NOMO-1 treated with dmso at 0.1 percent for 144 hours (cell line): ENCODE measurements around the gene PRPF40A.

Source experiments
- DNase-seq: peaks from one replicate; lab custom pipeline; 2025; ENCODE audit not compliant: unreplicated experiment; lab: John Stamatoyannopoulos, UW

Gene PRPF40A

DNA sequence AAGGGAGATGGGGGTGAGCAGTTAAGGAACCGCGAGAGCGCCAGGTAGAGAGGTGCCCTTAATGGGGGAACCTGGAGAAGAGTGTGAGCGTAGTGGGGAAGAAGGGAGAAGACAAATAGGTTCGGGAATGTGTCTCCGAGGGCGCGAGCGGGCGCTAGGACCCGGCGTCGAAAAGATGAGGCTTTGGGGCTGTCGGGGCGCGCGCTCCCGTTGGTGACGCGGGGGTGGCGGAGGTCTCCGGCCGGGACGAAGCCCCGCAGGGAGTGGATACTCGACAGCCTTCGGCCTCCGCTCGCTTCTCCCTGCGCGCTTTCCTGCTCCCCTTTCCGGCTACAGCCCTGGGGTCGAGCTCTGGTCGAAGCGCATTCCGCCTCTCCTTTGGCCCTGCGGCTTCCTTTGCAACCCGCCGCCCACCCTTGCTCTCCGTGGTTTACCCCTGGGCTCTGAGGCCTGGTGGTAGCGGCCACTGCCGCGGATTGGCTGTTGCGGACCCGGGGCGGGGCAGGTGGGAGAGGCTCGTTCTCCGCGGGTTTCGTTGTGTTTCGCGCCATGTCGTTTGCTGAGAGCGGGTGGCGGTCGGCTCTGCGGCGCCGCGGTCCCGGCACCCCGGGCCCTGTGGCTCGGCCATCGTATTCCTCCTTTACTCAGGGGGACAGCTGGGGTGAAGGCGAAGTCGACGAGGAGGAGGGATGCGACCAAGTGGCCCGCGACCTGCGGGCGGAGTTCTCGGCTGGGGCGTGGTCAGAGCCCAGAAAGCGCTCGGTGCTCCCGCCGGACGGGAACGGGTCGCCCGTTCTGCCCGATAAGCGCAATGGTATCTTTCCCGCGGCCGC lies 1.0 kb upstream of the PRPF40A start, which contains the start of gene ARL6IP6:
Gene ARL6IP6 (plus strand): TSS at position 545 of the 833 bp plus-strand sequence. CDS start 5 bp downstream, at position 550.
- peak; percentile 91 for DNase-seq

DNA sequence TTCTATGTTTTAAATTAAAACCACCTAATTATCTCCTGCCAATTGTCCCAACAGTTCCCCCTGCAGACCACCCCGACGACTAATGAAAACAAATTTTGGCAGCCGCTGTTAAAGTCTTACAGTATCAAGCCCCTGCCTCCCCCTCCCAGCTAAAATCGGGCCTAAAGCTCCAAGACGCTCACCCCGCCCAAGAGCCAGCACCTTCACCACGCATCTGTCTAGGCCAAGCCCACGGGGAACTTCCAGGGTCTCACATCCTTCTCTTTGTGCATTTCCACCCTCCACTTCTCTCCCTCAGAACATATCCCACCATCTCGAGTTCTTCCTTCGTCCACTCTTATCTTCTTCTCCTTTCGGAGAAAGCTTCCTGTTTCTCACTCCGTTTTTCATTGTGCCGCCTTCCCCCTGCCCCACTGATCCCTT lies 445 bp downstream of the PRPF40A start:
- peak; percentile 81 for DNase-seq

- no peak for DNase-seq
Observed at GRCh38 chr2:152715854-152716428, 1.3 kb downstream of the PRPF40A start.

- no peak for DNase-seq
Observed at GRCh38 chr2:152715112-152715511, 2.1 kb downstream of the PRPF40A start.

- DNase-seq, result no peak
Observed at GRCh38 chr2:152710713-152711112, 6.5 kb downstream of the PRPF40A start.

GRCh38 chr2:152708742-152709141 lies 8.5 kb downstream of the PRPF40A start:
- no peak for DNase-seq

GRCh38 chr2:152706477-152707021 lies 10.7 kb downstream of the PRPF40A start:
- DNase-seq, result no peak

GRCh38 chr2:152701198-152701597 lies 16.1 kb downstream of the PRPF40A start:
- DNase-seq, result no peak

DNA sequence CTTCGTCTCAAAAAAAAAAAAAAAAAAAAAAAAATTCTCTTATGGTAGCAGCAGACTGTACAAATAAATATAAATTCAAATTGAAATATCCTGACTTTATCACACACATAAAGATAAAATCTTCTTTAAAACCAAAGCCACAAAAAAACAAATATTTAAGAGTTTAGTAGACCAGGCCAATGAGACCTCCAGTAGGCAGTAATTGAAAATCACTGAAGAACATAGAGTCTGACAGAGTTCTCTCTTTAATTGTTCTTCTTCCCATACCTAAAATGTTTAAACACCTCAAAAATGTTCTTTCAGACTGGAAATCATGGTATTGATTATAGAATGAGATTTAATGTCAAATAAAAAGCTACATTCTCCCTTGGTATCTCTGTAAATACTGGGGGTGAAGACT lies 20.8 kb downstream of the PRPF40A start:
- DNase-seq, result no peak

DNA sequence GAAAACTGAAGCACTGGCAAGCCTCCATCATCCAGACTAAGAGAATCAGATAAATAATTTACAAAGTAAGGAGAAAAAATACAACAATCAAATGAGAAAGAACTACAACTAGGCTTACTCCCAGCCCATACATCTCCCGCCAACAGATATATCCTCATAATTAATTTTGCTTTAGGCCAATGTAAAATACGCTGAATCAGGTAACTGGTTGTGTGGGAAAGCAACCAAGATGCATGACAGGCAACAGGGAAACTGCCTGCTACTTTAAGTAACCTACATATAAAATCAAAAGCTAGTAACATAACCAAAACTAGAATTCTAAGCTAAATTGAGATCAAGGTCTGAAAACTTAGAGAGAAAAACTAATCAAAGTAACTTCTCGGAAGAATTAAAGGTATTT lies 21.5 kb downstream of the PRPF40A start:
- no peak for DNase-seq

GRCh38 chr2:152694161-152694661 lies 23.1 kb downstream of the PRPF40A start:
- DNase-seq, result no peak

GRCh38 chr2:152693033-152693432 lies 24.2 kb downstream of the PRPF40A start:
- no peak for DNase-seq

- no peak for DNase-seq
Observed at GRCh38 chr2:152686321-152686720, 30.9 kb downstream of the PRPF40A start.

DNA sequence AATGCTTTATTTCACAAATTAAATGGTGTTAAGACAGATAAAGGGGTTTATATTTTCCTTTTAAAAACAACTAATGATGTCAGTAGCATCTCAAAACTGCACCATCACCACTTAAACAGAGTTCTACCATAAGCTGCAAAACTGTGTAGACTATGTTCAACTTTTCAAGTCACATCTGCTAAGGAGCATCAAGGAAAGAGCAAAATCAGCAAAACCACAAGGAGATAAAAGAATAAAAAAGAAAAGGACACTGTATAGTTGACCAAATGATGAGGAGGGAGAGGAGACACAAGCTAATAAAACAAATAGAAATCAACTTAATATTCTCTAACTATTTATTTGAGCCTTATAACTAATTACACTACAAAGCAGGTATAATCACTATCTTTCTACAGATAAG lies 33.9 kb downstream of the PRPF40A start:
- DNase-seq, result no peak

DNA sequence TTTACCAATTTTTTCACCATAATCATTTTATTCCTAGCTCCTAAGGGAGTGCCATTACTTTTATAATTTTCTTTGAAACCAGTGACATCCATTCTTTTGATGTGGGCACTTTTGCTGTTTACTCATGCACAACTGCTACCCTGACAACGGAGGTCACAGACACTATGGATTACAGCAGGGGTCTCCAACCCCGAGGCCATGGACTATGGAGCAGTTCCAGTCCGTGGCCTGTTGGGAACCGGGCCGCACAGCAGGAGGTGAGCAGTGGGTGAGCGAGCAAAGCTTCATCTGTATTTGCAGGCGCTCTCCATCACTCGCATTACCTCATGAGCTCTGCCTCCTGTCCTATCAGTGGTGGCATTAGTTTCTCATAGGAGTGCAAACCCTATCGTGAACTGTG lies 34.6 kb downstream of the PRPF40A start:
- no peak for DNase-seq

GRCh38 chr2:152678808-152679207 lies 38.5 kb downstream of the PRPF40A start:
- DNase-seq, result no peak

DNA sequence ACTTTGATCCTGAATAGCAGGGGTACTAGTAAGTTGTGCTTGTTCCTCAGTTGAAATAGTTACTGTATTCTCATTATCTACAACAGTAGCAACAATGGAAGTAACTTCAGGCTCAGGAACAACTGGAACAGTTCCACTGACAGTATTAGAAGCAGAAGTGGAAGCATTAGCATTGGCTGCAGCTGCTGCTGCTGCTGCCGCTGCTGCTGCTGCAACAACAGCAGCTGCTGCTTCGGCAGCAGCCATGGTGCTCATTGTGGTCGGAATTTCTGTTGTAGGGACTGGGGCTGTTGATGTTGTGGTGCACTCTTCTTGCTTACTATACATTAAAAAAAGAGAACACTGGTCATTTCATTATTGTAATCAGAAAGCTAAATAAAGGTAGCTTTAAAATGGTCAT lies 40.8 kb downstream of the PRPF40A start:
- no peak for DNase-seq

DNA sequence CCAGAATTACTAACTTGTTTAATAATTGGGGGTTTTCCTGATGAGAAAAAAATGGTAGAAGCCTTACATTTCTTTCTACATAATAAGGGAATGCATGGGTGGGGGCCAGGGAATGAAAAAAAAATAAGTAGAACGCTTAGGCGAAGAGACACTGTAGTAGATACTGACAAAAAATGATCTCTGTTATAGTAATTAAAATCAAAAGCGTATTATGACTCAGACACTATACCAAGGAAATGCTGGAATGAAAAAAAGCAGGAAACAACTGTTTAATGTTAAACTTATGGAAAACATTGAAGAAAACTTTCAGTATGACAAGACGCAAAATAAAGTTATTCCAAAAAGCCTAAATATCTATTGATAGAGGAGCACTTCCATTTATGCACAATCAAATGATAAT lies 42.9 kb downstream of the PRPF40A start:
- no peak for DNase-seq

GRCh38 chr2:152664725-152665124 lies 52.5 kb downstream of the PRPF40A start:
- no peak for DNase-seq

DNA sequence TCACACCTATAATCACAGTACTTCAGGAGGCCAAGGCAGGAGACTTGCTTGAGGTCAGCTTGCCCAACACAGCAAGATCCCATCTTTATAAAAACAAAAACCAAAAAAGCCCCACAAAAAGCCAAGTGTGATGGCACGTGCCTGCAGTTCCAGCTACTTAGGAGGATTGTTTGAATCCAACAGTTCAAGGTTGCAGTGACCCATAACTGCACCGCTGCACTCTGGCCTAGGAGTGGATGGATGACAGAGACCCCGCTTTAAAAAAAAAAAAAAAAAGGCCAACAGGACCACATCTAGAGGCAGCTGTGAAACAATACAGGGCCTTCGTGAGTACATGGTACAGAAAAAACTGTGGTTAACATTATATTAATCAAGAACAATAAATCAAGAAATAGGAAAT lies 56.2 kb downstream of the PRPF40A start:
- no peak for DNase-seq

DNA sequence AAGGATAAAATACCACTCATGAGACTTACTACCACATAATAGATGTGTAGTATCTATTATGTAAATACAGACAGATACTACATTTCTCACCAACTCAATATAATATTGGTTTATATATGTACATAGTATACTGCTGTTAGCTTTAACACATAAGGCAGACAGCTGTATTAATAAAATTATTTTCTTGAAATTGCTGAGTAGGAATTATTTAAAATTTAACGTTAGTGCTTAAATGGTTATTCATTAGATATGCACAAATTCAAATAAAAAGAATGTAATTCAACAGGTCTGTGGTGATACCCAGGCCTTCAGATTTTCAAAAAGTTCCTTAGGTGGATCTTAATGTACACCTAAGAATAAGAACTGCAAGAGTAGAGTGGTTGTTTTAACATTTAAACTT lies 59.0 kb downstream of the PRPF40A start:
- DNase-seq, result no peak

GRCh38 chr2:152657043-152657442 lies 60.2 kb downstream of the PRPF40A start:
- DNase-seq, result no peak
